HG03354 (cell line): ENCODE data around the gene RAB11A.

Experiments used
- ATAC-seq: cut with Tn5 transposase; IDR thresholded peaks from one replicate; pipeline ENCODE4 v1.9.1; 2021; ENCODE audit warnings: mild to moderate bottlenecking; ENCODE audit not compliant: unreplicated experiment, poor library complexity, severe bottlenecking

Gene RAB11A

DNA sequence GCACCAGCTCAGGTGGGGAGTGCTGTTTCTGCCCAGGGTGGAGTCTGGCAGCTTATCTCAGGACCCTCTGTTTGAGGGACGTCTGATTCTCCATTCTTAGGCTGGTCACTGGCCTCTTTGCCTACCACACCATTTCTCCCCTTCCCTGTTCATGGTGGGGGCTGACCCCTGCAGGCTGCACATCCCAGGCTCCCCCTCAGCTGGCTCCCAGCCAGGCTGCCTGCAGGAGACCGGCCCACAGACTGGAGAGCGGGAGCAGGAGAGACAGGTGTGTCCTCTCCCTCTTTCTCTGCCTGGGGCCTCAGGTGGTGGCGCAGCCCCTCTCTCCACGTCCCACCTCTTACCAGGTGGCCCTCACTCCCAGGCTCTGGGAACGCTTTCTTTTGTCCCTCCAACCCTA is 60.8 kb downstream of the RAB11A start:
- ATAC-seq: no peak

DNA sequence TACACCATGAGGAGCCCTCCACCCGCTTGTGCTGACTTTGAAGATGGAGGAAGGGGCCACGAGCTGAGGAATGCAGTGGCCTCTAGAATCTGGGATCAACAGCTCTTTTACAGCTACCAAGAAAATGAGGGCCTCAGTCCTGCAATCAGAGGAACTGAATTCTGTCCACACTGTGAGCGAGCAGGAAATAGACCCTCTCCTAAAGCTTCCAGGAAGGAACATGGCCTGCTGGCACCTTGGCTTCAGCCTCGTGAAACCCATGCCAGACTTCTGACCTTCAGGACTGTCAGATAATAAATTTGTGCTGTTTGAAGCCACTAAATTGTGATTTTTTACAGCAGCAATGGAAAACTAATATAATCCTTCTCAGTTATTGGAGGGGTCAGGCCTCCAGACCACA is 61.9 kb downstream of the RAB11A start:
- ATAC-seq: no peak

DNA sequence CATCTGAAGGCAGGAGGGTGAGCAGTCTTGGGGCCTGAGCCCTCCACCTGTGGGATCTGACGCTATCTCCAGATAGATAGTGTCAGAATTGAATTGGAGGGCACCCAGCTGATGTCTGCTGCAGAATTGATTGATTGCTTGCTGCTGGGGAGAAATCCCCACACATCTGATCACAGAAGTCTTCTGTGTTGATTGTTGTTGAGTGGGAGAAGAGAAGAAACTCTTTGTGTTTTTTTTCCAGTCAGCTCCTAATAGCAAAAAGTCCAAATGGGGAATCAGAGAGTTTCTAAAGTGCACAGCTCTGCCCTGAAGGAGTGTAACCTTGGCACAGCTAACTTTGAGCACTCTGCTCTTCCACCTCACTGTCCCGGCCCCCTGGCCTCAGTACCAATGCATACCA is 66.1 kb downstream of the RAB11A start:
- ATAC-seq: no peak

DNA sequence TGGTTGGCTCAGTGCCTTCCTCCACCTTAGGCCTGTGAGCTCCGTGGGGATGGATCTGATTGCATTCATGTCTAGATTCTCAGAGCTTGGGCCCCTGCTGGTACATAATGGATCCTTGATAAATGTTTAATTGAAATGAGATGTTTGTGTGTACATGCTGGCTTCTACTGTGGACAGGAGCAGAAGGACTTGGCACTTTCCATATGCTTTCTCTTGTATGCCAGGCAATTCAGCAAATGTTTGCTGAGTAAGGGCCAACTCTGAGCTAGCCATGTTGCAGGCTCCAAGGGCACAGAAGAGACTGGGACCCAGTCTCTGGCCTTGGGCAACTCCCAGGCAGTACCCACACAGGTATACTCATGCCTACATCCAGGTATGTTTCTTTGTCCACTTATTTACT is 67.0 kb downstream of the RAB11A start:
- no peak for ATAC-seq

DNA sequence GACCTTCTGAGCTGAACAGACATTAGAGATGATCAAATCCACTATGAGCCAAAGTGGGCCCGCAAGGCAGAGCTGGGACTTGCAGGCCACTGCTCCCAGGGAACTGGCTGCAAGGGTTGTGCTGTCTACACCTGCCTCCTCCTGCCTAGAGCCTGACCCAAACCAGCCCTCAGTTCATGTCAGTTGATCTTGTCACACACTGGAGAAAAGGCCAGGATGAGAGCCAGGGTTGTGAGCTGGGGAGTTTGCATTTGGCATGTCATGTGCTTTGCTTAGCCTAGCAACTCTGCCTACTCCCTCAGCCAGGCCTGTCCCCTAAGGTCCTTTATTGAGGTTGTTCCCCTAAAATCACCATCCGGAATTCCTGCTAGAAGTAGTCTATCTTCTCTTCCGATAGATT is 67.8 kb downstream of the RAB11A start:
- no peak for ATAC-seq

DNA sequence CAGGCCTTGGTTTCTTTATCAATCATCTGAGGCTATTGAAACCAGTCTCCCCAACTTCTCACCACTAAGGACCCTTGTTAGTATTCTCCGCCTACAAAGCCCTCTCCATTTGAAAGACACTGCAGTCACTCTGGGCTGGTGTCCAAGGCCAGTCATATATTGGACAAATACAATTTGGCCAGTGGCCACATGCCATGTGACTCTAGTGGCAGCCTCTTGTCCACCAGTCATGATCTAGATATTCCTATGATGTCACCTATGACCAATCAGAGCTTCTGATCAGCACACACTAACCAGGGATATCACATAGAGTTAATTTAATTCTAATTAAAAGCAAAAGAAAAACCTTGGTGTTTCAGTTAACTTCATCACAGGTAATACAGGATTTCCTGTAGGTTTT is 68.2 kb downstream of the RAB11A start:
- ATAC-seq: no peak

DNA sequence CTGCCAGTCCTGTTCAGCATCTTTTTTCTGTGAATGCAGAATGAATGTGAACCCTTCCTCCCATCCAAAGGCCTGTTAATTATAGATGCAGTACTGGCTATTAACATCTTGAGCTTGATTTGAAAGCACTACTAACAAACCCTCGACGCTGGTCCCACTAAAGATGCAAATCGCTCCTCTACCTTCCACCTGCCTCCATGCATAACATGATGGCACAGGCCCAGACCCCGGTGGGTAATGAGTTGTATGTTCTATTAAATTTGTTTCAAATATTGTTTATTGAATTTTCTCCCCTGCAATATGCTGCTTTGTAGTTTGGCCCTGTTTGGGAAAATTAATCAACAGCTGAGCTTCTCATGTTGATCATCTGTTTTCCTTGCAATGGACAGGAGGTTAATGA is 69.3 kb downstream of the RAB11A start:
- ATAC-seq: no peak

DNA sequence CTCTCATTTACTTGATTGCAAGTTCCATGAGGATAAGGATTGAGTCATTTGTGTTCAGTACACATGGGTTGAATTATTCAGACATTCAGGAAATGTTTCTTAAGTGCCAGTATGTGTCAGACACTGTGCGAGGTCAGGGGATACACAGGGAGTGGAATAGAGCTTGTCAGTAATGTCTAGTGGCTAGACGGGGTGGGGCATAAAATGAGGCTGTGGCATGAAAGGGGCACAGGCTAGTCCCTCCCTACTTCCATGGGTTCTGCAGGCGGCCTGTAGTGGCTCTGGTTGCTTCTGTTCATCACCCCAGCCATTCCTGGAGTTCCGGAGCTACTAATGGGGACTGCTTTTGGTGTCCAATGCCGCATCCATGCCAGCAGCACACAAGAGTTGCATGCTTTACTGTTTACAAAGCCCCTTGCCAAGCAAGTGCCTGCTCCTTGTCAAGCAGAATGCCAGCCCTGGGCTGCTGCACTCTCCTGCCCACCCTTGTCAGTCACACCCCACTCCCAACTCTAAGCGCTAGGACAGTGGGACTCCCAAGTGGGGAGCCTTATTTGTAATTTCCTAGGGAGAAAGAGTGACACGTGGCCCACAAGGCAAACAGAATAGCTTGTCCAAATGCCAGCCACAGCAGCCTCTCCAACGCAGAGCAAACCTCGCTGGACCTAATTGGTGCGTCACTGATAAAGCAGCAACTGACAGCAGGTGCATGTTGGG is 70.8 kb downstream of the RAB11A start:
- no peak for ATAC-seq

DNA sequence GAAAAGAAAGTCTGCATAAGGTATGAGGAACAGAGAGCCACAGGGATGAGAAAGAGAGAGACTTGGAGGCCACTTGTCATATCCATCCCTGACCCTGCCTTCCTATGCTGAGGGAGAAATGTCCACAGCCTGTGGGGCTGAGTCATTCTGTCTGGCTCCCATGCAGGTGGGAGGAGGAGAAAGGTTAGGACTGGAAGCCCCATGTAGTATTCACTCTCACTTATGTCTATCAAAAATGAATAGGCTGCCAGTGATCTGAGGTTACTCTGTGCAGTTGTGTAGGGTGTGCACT is 71.3 kb downstream of the RAB11A start:
- ATAC-seq: no peak
